HG02678 (cell line): Measurements from ENCODE around the gene AIDA.

Source experiments
- ATAC-seq: cut with Tn5 transposase; IDR thresholded peaks from one replicate; pipeline ENCODE4 v1.9.1; 2021; ENCODE audit warnings: mild to moderate bottlenecking, moderate library complexity; ENCODE audit not compliant: unreplicated experiment

AIDA gene

GRCh38 chr1:222653178-222653827, 59.0 kb downstream of the AIDA start:
- peak; percentile 64 for ATAC-seq

GRCh38 chr1:222652676-222653075, 59.6 kb downstream of the AIDA start:
- no peak for ATAC-seq

- no peak for ATAC-seq
Measured at GRCh38 chr1:222644636-222644980, 67.7 kb downstream of the AIDA start.

- peak; percentile 97 for ATAC-seq
Measured at GRCh38 chr1:222643938-222644635, 68.2 kb downstream of the AIDA start.

GRCh38 chr1:222643606-222643937, 68.7 kb downstream of the AIDA start:
- ATAC-seq, result no peak

- ATAC-seq, result no peak
Measured at GRCh38 chr1:222642468-222642867, 69.8 kb downstream of the AIDA start.

- ATAC-seq, result no peak
Measured at GRCh38 chr1:222641269-222641948, 70.9 kb downstream of the AIDA start.

GRCh38 chr1:222634180-222635013, 77.9 kb downstream of the AIDA start:
- ATAC-seq, result peak; percentile 92

GRCh38 chr1:222632749-222633148, 79.5 kb downstream of the AIDA start:
- ATAC-seq, result no peak

- ATAC-seq, result no peak
Measured at GRCh38 chr1:222631611-222632208, 80.6 kb downstream of the AIDA start.

GRCh38 chr1:222629921-222630535, 82.3 kb downstream of the AIDA start:
- no peak for ATAC-seq

- ATAC-seq, result no peak
Measured at GRCh38 chr1:222627232-222627631, 85.1 kb downstream of the AIDA start.

GRCh38 chr1:222624214-222624613, 88.1 kb downstream of the AIDA start:
- ATAC-seq, result no peak

- ATAC-seq, result no peak
Measured at GRCh38 chr1:222623458-222623857, 88.8 kb downstream of the AIDA start.

GRCh38 chr1:222622765-222623164, 89.5 kb downstream of the AIDA start:
- no peak for ATAC-seq

GRCh38 chr1:222620566-222620965, 91.7 kb downstream of the AIDA start:
- ATAC-seq, result peak; percentile 38

- no peak for ATAC-seq
Measured at GRCh38 chr1:222618880-222619596, 93.3 kb downstream of the AIDA start.
